K562 (cell line): Measurements from ENCODE around the gene INVS. TPM values are rescaled to one million over a fixed set of nuclear protein-coding genes. Genes with fewer than 3 reads are reported as not detected.
A peak's percentile ranks its signal among the peaks of the same experiment; 100 is the strongest.
"Not testable (repeated sequence)": the region's sequence is repeated elsewhere in the genome, so short reads cannot be mapped to it uniquely, and the experiment has no call there.

Experiments used
- ATAC-seq: fragments of 200-7000 bp; cut with Tn5 transposase; 3 replicates; pipeline ENCODE4 v1.9.1; 2020; ENCODE audit warnings: moderate library complexity
- BruUV-seq: library from RNA; stranded (reverse); fragments of 400-500 nt; replicated peaks from 2 replicates; lab custom pipeline; 2021; lab: Mats Ljungman, UMichigan
- CTCF ChIA-PET: fragments of 300-600 bp; formaldehyde crosslinking; extraction: SDS; loops from one replicate; lab custom pipeline; 2021; ENCODE audit warnings: low intra/inter-chr PET ratio; lab: Yijun Ruan, JAX
- POLR2A ChIA-PET: fragments of 300-600, 350-650 bp; sonication (Branson Sonifier 250); formaldehyde crosslinking; extraction: SDS; loops from one replicate; lab custom pipeline; 2021; ENCODE audit warnings: antibody characterized with exemption, inconsistent platforms; lab: Yijun Ruan, JAX
- DNase-seq, 4 experiments: peaks; one replicate each; pipeline versions ENCODE4 v3.0.0 to v3.0.0-alpha.2; 2011 to 2018; ENCODE audit warnings: low spot score in 3 of 4, mixed read lengths in 3 of 4; ENCODE audit errors: extremely low read depth in 1 of 4
- FAIRE-seq: peaks from 2 replicates; lab custom pipeline; 2011; peaks lifted over from hg19 to GRCh38; lab: Jason Lieb, UNC
- H2AFZ ChIP-seq: 2 replicates; pipeline ENCODE4 v1.6.0; 2011; ENCODE audit warnings: low read depth, low read length, control low read depth, inconsistent platforms
- H3K27ac ChIP-seq: fragments of 200-600 bp; 3 replicates; pipeline ENCODE4 v1.8.0; 2011; ENCODE audit warnings: low read depth, mild to moderate bottlenecking, control low read depth, inconsistent platforms, low read length, moderate library complexity, mixed read lengths; ENCODE audit errors: extremely low read depth
- H3K27me3 ChIP-seq, 2 experiments: fragments of 300-600 bp in 1 of 2; 2 replicates in 1 of 2; 3 replicates in 1 of 2; pipeline versions ENCODE4 v1.6.0 to v1.8.0; 2011; ENCODE audit warnings: inconsistent platforms in 2 of 2, low read length in 2 of 2, mild to moderate bottlenecking in 1 of 2, mixed read lengths in 1 of 2, moderate library complexity in 1 of 2; ENCODE audit not compliant: control insufficient read depth in 2 of 2, insufficient read depth in 2 of 2
- H3K36me3 ChIP-seq: fragments of 300-600 bp; 3 replicates; pipeline ENCODE4 v1.8.0; 2011; ENCODE audit warnings: mild to moderate bottlenecking, low read length, inconsistent platforms; ENCODE audit not compliant: control insufficient read depth, insufficient read depth
- H3K4me1 ChIP-seq, 2 experiments: fragments of 200-600 bp in 1 of 2; replicated peaks in 1 of 2; 2 replicates in 1 of 2; 3 replicates in 1 of 2; pipeline versions ENCODE4 v1.5.1 to v1.8.0; 2011; ENCODE audit warnings: inconsistent platforms in 2 of 2, low read length in 2 of 2, mild to moderate bottlenecking in 1 of 2, mixed read lengths in 1 of 2, moderate library complexity in 1 of 2; ENCODE audit not compliant: control insufficient read depth in 2 of 2, insufficient read depth in 2 of 2
- H3K4me2 ChIP-seq: 2 replicates; pipeline ENCODE4 v1.6.1; 2011; ENCODE audit warnings: low read length, control low read depth, inconsistent platforms, mixed read lengths; ENCODE audit not compliant: insufficient read depth
- H3K4me3 ChIP-seq: fragments of 200-600 bp; sonication (generic), shearing (Covaris generic); 2 replicates; pipeline ENCODE4 v1.5.1; 2016; ENCODE audit warnings: control low read depth, inconsistent platforms
- H3K79me2 ChIP-seq: fragments of 200-600 bp; 3 replicates; pipeline ENCODE4 v1.8.0; 2011; ENCODE audit warnings: low read length, inconsistent platforms; ENCODE audit not compliant: control insufficient read depth, insufficient read depth
- H3K9ac ChIP-seq, 2 experiments: 2 replicates each; pipeline versions ENCODE4 v1.6.0 to v1.6.1; 2011; ENCODE audit warnings: low read depth in 2 of 2, low read length in 2 of 2, control low read depth in 1 of 2, inconsistent platforms in 1 of 2, mild to moderate bottlenecking in 1 of 2, mixed read lengths in 1 of 2; ENCODE audit not compliant: insufficient read depth in 1 of 2
- H3K9me1 ChIP-seq: one replicate; pipeline ENCODE4 v1.6.0; 2011; ENCODE audit warnings: inconsistent platforms, mild to moderate bottlenecking, low read length, moderate library complexity; ENCODE audit not compliant: control insufficient read depth, insufficient read depth
- H3K9me3 ChIP-seq: replicated peaks from 2 replicates; pipeline ENCODE4 v1.5.1; 2011; ENCODE audit warnings: low read depth, low read length, inconsistent platforms; ENCODE audit not compliant: control insufficient read depth, insufficient read depth
- H4K20me1 ChIP-seq: replicated peaks from 2 replicates; pipeline ENCODE4 v1.6.1; 2011; ENCODE audit warnings: low read length, inconsistent platforms, mixed read lengths; ENCODE audit not compliant: control insufficient read depth, insufficient read depth
- ATF4 ChIP-seq: fragments of 450-650 bp; formaldehyde crosslinking; IDR thresholded peaks from 2 replicates; pipeline ENCODE4 v1.4.0; 2022; ENCODE audit warnings: mild to moderate bottlenecking, moderate library complexity
- KLF16 ChIP-seq: IDR thresholded peaks from 2 replicates; pipeline ENCODE4 v1.6.1; 2016; ENCODE audit warnings: antibody characterized with exemption
- MAX ChIP-seq: sonication (generic); formaldehyde crosslinking; IDR thresholded peaks from 2 replicates; pipeline ENCODE4 v1.9.0; 2022; ENCODE audit warnings: mild to moderate bottlenecking, missing genetic modification reagents
- NR2C1 ChIP-seq, 2 experiments: fragments of 450-650 bp; IDR thresholded peaks; 2 replicates each; pipeline ENCODE4 v1.6.1; 2017; ENCODE audit warnings: mild to moderate bottlenecking in 2 of 2, antibody characterized with exemption in 1 of 2, inconsistent platforms in 1 of 2, missing compliant biosample characterization in 1 of 2, missing genetic modification characterization in 1 of 2
- PHB2 ChIP-seq: fragments of 450-650 bp; IDR thresholded peaks from 2 replicates; pipeline ENCODE4 v1.6.1; 2017; ENCODE audit warnings: low read depth
- PHTF2 ChIP-seq: fragments of 250-450 bp; sonication (Bioruptor Pico); IDR thresholded peaks from 2 replicates; pipeline ENCODE4 v1.5.0; 2021; ENCODE audit warnings: mild to moderate bottlenecking
- SMARCE1 ChIP-seq: fragments of 450-650 bp; IDR thresholded peaks from 2 replicates; pipeline ENCODE4 v1.7.1; 2016; ENCODE audit warnings: mild to moderate bottlenecking
- STAT5A ChIP-seq: IDR thresholded peaks from 2 replicates; pipeline ENCODE4 v1.6.1; 2012; ENCODE audit warnings: low read length, inconsistent platforms, borderline replicate concordance
- TCF3 ChIP-seq: sonication (generic); formaldehyde crosslinking; IDR thresholded peaks from 2 replicates; pipeline ENCODE4 v1.4.0; 2020; ENCODE audit warnings: mild to moderate bottlenecking, missing genetic modification reagents
- TRIM24 ChIP-seq, 2 experiments: fragments of 450-650 bp; IDR thresholded peaks; 2 replicates each; pipeline ENCODE4 v1.6.1; 2016
- ZNF76 ChIP-seq: fragments of 250-450 bp; sonication (Bioruptor Pico); IDR thresholded peaks from 2 replicates; pipeline ENCODE4 v1.4.0; 2020; ENCODE audit warnings: mild to moderate bottlenecking, moderate library complexity, borderline replicate concordance
- WGBS: fragments of 100-300 bp; shearing (Covaris generic); methylation state at CpG from one replicate; pipeline ENCODE4 v1.1.6; 2016; ENCODE audit warnings: low coverage, mixed read lengths; ENCODE audit not compliant: insufficient coverage; ENCODE audit errors: missing lambda C conversion rate; 5-methylcytosine and 5-hydroxymethylcytosine counted together
- in situ Hi-C: fragments of 300-500 bp; cut with MboI; formaldehyde crosslinking; loops from 4 replicates; pipeline ENCODE4 v1.15.0; 2018; ENCODE audit warnings: inconsistent platforms, mixed read lengths
- intact Hi-C: fragments of 100-400 bp; cut with micrococcal nuclease; formaldehyde crosslinking; loops from 2 replicates; pipeline ENCODE4 v1.14.2; 2022
- polyA plus RNA-seq, 8 experiments: library from polyadenylated mRNA; depleted of rRNA in 4 of 8; stranded (reverse) in 5 of 8; unstranded in 3 of 8; fragments of >200 nt; fragmentation: Nextera tagmentation in 2 of 8; fragmentation: Illumina TruSeq in 1 of 8; extraction: Ambion mirVana in 2 of 8; extraction: Trizol in 1 of 8; gene quantifications; 2 replicates each; pipeline versions ENCODE4 v1.2.1 to v1.2.3, GENCODE V29; 2011 to 2014; ENCODE audit warnings: inconsistent platforms in 1 of 8, missing spikeins in 1 of 8
- total RNA-seq, 7 experiments: library from RNA; depleted of rRNA in 6 of 7; stranded (reverse); fragments of >200 nt in 6 of 7; fragmentation: Illumina TruSeq in 2 of 7; extraction: Trizol in 2 of 7; gene quantifications; 2 replicates each; pipeline versions ENCODE4 v1.2.1 to v1.2.3, GENCODE V29; 2011 to 2021; ENCODE audit warnings: low replicate concordance in 1 of 7
- TF ChIP-seq, protein P1 (sequence below), 2 experiments: fragments of 450-650 bp in 1 of 2; sonication (generic) in 1 of 2; formaldehyde crosslinking in 1 of 2; IDR thresholded peaks in 1 of 2; conservative IDR thresholded peaks in 1 of 2; 2 replicates each; pipeline versions ENCODE4 v1.6.1 to v1.8.1; 2016 to 2023; ENCODE audit warnings: mild to moderate bottlenecking in 2 of 2, moderate library complexity in 2 of 2, inconsistent platforms in 1 of 2, missing genetic modification reagents in 1 of 2
- TF ChIP-seq, protein P2 (sequence below): fragments of 450-650 bp; formaldehyde crosslinking; IDR thresholded peaks from 2 replicates; pipeline ENCODE4 v1.4.0; 2022; ENCODE audit warnings: missing genetic modification characterization
- TF ChIP-seq, protein P3 (sequence below): fragments of 450-650 bp; IDR thresholded peaks from 2 replicates; pipeline ENCODE4 v1.6.1; 2016; ENCODE audit warnings: mild to moderate bottlenecking

INVS gene
- total and polyA plus RNA-seq, 9 of the 15 experiments (the other 6 are each of a cell fraction or from before 2014, with no cell fraction given): 0.77 to 18.5 (median 10.0) TPM

DNA sequence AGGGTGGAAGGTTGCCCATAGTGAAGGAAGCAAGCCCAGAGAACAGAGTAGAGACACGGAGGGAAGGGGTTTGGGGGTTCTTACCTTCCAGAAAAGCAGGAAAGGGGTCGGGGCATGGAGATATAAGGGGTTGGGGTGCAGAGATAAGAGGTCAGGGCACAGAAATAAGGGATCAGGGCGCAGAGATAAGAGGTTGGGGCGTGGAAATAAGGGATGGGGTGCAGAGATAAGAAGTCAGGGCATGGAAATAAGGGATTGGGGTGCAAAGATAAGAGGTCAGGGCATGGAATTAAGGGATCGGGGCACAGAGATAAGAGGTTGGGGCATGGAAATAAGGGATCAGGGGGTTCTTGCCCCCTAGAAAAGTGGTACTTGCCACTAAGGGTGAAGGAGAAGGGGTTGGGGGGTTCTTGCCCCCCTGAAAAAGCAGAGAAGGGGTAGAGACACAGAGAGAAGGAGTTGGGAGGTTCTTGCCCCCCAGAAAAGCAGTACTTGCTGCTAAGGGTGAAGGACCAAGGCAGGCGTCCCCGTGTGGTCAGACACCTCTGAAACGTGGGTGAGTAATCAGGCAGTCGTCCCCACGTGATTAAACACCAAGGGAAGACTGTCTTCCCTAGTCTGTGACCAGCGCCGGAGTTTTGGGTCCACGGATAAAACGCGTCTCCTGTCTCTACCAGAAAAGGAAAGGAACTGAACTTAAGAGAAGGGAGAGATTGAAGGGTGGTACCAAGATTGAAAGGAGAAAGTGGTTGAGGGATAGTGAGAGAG lies 46.3 kb downstream of the INVS start:
- H2AFZ ChIP-seq, CTCF ChIA-PET, BruUV-seq, H3K36me3 ChIP-seq, H3K9ac ChIP-seq, H3K9me3 ChIP-seq, H3K27ac ChIP-seq, H3K9me1 ChIP-seq, H4K20me1 ChIP-seq, H3K79me2 ChIP-seq, H3K27me3 ChIP-seq, ATAC-seq, FAIRE-seq, H3K4me3 ChIP-seq: not testable (repeated sequence)
- Histone ChIP-seq H3K4me2 (peak overlapping the region; percentile 25), H3K4me1 (peaks cover 0 to 11% of the 10 kb centered on the region in 2 experiments; a peak in 3 of 5 replicates)
- POLR2A ChIA-PET: interaction anchor here (0.8 kb wide), 1 partner anchor 71 kb away, joined by 3 read pairs; no protein-coding TSS in a partner anchor
- WGBS: 5% methylated on average over 15 of the region's 15 CpGs
- intact Hi-C loops: loop anchor here (10.0 kb wide), 1 partner anchor 321 kb away; the partner anchor contains the start of gene NR4A3
- in situ Hi-C loops: loop anchor here (10.0 kb wide), 1 partner anchor 179 kb away; no protein-coding TSS in a partner anchor
- peak in 1 of 4 experiments; percentile 48 for DNase-seq
- peak; percentile 71; the same call in 1 of the 2 replicates for TF ChIP-seq MAX (CRISPR knock-in tag)
- peak; percentile 81; the same call in 1 of the 2 replicates for TF ChIP-seq PHTF2 (CRISPR knock-in tag)
- peak; percentile 91 for TF ChIP-seq PHB2
- TF ChIP-seq STAT5A: peak; percentile 40; the same call in 1 of the 2 replicates
- TF ChIP-seq, protein P1, sequence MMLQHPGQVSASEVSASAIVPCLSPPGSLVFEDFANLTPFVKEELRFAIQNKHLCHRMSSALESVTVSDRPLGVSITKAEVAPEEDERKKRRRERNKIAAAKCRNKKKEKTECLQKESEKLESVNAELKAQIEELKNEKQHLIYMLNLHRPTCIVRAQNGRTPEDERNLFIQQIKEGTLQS (IDR thresholded peaks at IDR 0.05): peak; percentile 27; the same call in 1 of the 2 replicates
- TF ChIP-seq, protein P1 (CRISPR knock-in tag; conservative IDR thresholded peaks at IDR 0.05): not testable (repeated sequence)
- TF ChIP-seq KLF16: 0 out of 2 replicates have a peak, but pooled peaks have one; percentile 19
- peak; percentile 87 to 93 for TF ChIP-seq TRIM24 (IDR thresholded peaks at IDR 0.05)
- TF ChIP-seq TCF3 (CRISPR knock-in tag): peak; percentile 71
- TF ChIP-seq ATF4: peak; percentile 52; the same call in 1 of the 2 replicates
- TF ChIP-seq, protein P2, sequence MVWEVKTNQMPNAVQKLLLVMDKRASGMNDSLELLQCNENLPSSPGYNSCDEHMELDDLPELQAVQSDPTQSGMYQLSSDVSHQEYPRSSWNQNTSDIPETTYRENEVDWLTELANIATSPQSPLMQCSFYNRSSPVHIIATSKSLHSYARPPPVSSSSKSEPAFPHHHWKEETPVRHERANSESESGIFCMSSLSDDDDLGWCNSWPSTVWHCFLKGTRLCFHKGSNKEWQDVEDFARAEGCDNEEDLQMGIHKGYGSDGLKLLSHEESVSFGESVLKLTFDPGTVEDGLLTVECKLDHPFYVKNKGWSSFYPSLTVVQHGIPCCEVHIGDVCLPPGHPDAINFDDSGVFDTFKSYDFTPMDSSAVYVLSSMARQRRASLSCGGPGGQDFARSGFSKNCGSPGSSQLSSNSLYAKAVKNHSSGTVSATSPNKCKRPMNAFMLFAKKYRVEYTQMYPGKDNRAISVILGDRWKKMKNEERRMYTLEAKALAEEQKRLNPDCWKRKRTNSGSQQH (CRISPR knock-in tag): 0 out of 2 replicates have a peak, but pooled peaks have one; percentile 20
- TF ChIP-seq ZNF76 (CRISPR knock-in tag): 0 out of 2 replicates have a peak, but pooled peaks have one; percentile 26
- peak; percentile 71 for TF ChIP-seq NR2C1 (IDR thresholded peaks at IDR 0.05)
- peak; percentile 74 for TF ChIP-seq NR2C1 (tag; IDR thresholded peaks at IDR 0.05)
- peak; percentile 94 for TF ChIP-seq SMARCE1
- TF ChIP-seq, protein P3, sequence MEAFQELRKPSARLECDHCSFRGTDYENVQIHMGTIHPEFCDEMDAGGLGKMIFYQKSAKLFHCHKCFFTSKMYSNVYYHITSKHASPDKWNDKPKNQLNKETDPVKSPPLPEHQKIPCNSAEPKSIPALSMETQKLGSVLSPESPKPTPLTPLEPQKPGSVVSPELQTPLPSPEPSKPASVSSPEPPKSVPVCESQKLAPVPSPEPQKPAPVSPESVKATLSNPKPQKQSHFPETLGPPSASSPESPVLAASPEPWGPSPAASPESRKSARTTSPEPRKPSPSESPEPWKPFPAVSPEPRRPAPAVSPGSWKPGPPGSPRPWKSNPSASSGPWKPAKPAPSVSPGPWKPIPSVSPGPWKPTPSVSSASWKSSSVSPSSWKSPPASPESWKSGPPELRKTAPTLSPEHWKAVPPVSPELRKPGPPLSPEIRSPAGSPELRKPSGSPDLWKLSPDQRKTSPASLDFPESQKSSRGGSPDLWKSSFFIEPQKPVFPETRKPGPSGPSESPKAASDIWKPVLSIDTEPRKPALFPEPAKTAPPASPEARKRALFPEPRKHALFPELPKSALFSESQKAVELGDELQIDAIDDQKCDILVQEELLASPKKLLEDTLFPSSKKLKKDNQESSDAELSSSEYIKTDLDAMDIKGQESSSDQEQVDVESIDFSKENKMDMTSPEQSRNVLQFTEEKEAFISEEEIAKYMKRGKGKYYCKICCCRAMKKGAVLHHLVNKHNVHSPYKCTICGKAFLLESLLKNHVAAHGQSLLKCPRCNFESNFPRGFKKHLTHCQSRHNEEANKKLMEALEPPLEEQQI: peak; percentile 52; the same call in 1 of the 2 replicates
